Fibroblast of lung (primary cell): ENCODE data around the gene HNRNPA2B1.

ENCODE experiments used
- CTCF ChIP-seq, 2 donors: IDR thresholded peaks in 1 of 2; conservative IDR thresholded peaks in 1 of 2; 1 replicate in 1 of 2; 2 replicates in 1 of 2; pipeline ENCODE4 v1.5.1; 2011 to 2012; ENCODE audit warnings: low read length in 2 of 2, control low read depth in 1 of 2, inconsistent platforms in 1 of 2, low read depth in 1 of 2, mild to moderate bottlenecking in 1 of 2
- EZH2 ChIP-seq: IDR thresholded peaks from 2 replicates; pipeline ENCODE4 v1.5.1; 2012; ENCODE audit warnings: low read length, control low read depth, mild to moderate bottlenecking; ENCODE audit errors: missing control alignments

GRCh38 chr7:26198133-26198780, 2.3 kb downstream of the HNRNPA2B1 start:
- peak in 1 of 2 donors; percentile 65 for TF ChIP-seq CTCF (conservative IDR thresholded peaks at IDR 0.05 in 1 of 2, IDR thresholded peaks at IDR 0.05 in 1 of 2; ENCODE audit: low read depth in 1 of 2, low read length in 2 of 2)
- TF ChIP-seq EZH2, result no peak
